ENCODE data around the gene RPS6KB2. TPM values are rescaled to one million over a fixed set of nuclear protein-coding genes. Genes with fewer than 3 reads are reported as not detected.

Gene RPS6KB2
- total and polyA plus RNA-seq, 9 of the 15 experiments (the other 6 are each of a cell fraction or from before 2014, with no cell fraction given): 0.42 to 122 (median 82.6) TPM

- 0 out of 2 replicates have a peak, but pooled peaks have one; percentile 37 for TF ChIP-seq ZNF609 (CRISPR knock-in tag; IDR thresholded peaks at IDR 0.05; ENCODE audit: borderline replicate concordance)
- no peak for TF ChIP-seq TSHZ1 (CRISPR knock-in tag; IDR thresholded peaks at IDR 0.05)
- peak; percentile 69 for TF ChIP-seq CHD1 (IDR thresholded peaks at IDR 0.05; ENCODE audit: low read length)
- no peak for TF ChIP-seq ZNF589 (CRISPR knock-in tag; IDR thresholded peaks at IDR 0.05; ENCODE audit: low read depth)
- TF ChIP-seq CEBPZ (IDR thresholded peaks at IDR 0.05; ENCODE audit: borderline replicate concordance, low read depth, low read length): no peak
- TF ChIP-seq KAT7 (CRISPR knock-in tag; IDR thresholded peaks at IDR 0.05; ENCODE audit: borderline replicate concordance): peak; percentile 86; the same call in 1 of the 2 replicates
- no peak for TF ChIP-seq KLF13 (tag; IDR thresholded peaks at IDR 0.05; ENCODE audit: borderline replicate concordance, low read depth)
- no peak for TF ChIP-seq ZNF384 (IDR thresholded peaks at IDR 0.05; ENCODE audit: low read depth, low read length)
- TF ChIP-seq FOXP4 (CRISPR knock-in tag; IDR thresholded peaks at IDR 0.05; ENCODE audit: borderline replicate concordance): no peak
- TF ChIP-seq DPF2 (IDR thresholded peaks at IDR 0.05): peak; percentile 33; the same call in 1 of the 2 replicates
- TF ChIP-seq CREBBP (IDR thresholded peaks at IDR 0.05; ENCODE audit: low read depth, low read length): no peak
- no peak for TF ChIP-seq ZNF316 (IDR thresholded peaks at IDR 0.05)
- no peak for TF ChIP-seq PHB2 (IDR thresholded peaks at IDR 0.05; ENCODE audit: low read depth)
- TF ChIP-seq NFRKB (IDR thresholded peaks at IDR 0.05; ENCODE audit: low read depth): no peak
These were observed 27.3 kb upstream of the RPS6KB2 start (continued) for GRCh38 chr11:67400942-67401494.

All from K562 (cell line).